A673 (cell line): ENCODE data around the gene EEF1AKMT3. TPM values are rescaled to one million over a fixed set of nuclear protein-coding genes. Genes with fewer than 3 reads are reported as not detected.

ENCODE experiments used
- BruUV-seq: library from RNA; stranded (reverse); fragments of 400-500 nt; replicated peaks from 2 replicates; lab custom pipeline; 2021; lab: Mats Ljungman, UMichigan
- CTCF ChIA-PET: fragments of 300-600 bp; sonication (Branson Sonifier 250); formaldehyde crosslinking; loops from one replicate; lab custom pipeline; 2022; ENCODE audit warnings: antibody characterized with exemption; lab: Charles Lee
- POLR2A ChIA-PET: fragments of 300-600 bp; sonication (Branson Sonifier 250); formaldehyde crosslinking; loops from one replicate; lab custom pipeline; 2022; ENCODE audit warnings: antibody characterized with exemption; ENCODE audit not compliant: low non-redundant PET; lab: Charles Lee
- DNase-seq: peaks from one replicate; pipeline ENCODE4 v3.0.0-alpha.2; 2015; ENCODE audit warnings: low spot score
- H3K27ac ChIP-seq: fragments of 200-600 bp; sonication (generic); 2 replicates; pipeline ENCODE4 v1.5.1; 2016; ENCODE audit warnings: mixed run types, low read depth, mild to moderate bottlenecking, mixed read lengths, antibody characterized with exemption, low read length; ENCODE audit not compliant: poor library complexity, severe bottlenecking
- H3K27me3 ChIP-seq: fragments of 200-600 bp; sonication (generic); replicated peaks from 2 replicates; pipeline ENCODE4 v1.6.1; 2017; ENCODE audit warnings: mixed run types, low read depth, mild to moderate bottlenecking, mixed read lengths, antibody characterized with exemption, low read length; ENCODE audit not compliant: insufficient read depth, poor library complexity
- H3K36me3 ChIP-seq: fragments of 200-600 bp; sonication (generic); 2 replicates; pipeline ENCODE4 v1.6.1; 2016; ENCODE audit warnings: mixed run types, mild to moderate bottlenecking, mixed read lengths, antibody characterized with exemption, low read length; ENCODE audit not compliant: insufficient read depth, poor library complexity, severe bottlenecking
- H3K4me1 ChIP-seq: fragments of 200-600 bp; sonication (generic); 2 replicates; pipeline ENCODE4 v1.6.1; 2017; ENCODE audit warnings: mixed run types, mild to moderate bottlenecking, mixed read lengths, antibody characterized with exemption, low read length; ENCODE audit not compliant: insufficient read depth, poor library complexity, severe bottlenecking
- H3K4me3 ChIP-seq: fragments of 200-600 bp; sonication (generic); 2 replicates; pipeline ENCODE4 v1.5.1; 2016; ENCODE audit warnings: low read depth, mixed run types, mild to moderate bottlenecking, mixed read lengths, low read length; ENCODE audit not compliant: poor library complexity, severe bottlenecking
- H3K9me3 ChIP-seq: fragments of 200-600 bp; sonication (generic); 2 replicates; pipeline ENCODE4 v1.6.1; 2016; ENCODE audit warnings: mixed run types, low read depth, mild to moderate bottlenecking, mixed read lengths, antibody characterized with exemption, low read length; ENCODE audit not compliant: poor library complexity, severe bottlenecking
- CTCF ChIP-seq: fragments of 300-800, 200-600 bp; sonication (generic); conservative IDR thresholded peaks from 2 replicates; pipeline ENCODE4 v1.5.1; 2017; ENCODE audit warnings: low read depth, mild to moderate bottlenecking, antibody characterized with exemption, low read length, moderate library complexity, mixed read lengths
- EZH2 ChIP-seq: fragments of 200-600 bp; sonication (generic); IDR thresholded peaks from 2 replicates; pipeline ENCODE4 v1.6.1; 2017; ENCODE audit warnings: borderline replicate concordance, low read depth, mild to moderate bottlenecking, mixed read lengths, antibody characterized with exemption, low read length; ENCODE audit not compliant: poor library complexity, severe bottlenecking
- intact Hi-C: fragments of 100-400 bp; cut with micrococcal nuclease; formaldehyde crosslinking; loops from one replicate; pipeline ENCODE4 v1.10.0; 2022; ENCODE audit not compliant: unreplicated experiment
- total RNA-seq: library from RNA; stranded (reverse); gene quantifications from 2 replicates; pipeline ENCODE4 v1.2.3, GENCODE V29; 2021

Gene EEF1AKMT3
- total RNA-seq, 1 experiment from 2014 or later = 5.3 TPM

- no peak overlapping the region for H3K27ac ChIP-seq
- H3K36me3 ChIP-seq = peaks cover 84% of the 10 kb centered on the region
- ChIA-PET CTCF (no interaction called here), POLR2A (no interaction called here)
- no peaks in the 10 kb centered on the region for H3K4me1 ChIP-seq
- no peak for DNase-seq
- H3K9me3 ChIP-seq = no peaks in the 10 kb centered on the region
- TF ChIP-seq CTCF (no peak), EZH2 (no peak)
- no peaks in the 10 kb centered on the region for H3K27me3 ChIP-seq
- BruUV-seq = no TSS peak
- no peak overlapping the region for H3K4me3 ChIP-seq
- intact Hi-C loops = no loop called here
Measured at GRCh38 chr12:57823908-57824640, 51.7 kb downstream of the EEF1AKMT3 start.

- Histone ChIP-seq H3K4me1 (no peaks in the 10 kb centered on the region), H3K27me3 (no peaks in the 10 kb centered on the region), H3K27ac (no peak overlapping the region), H3K36me3 (peaks cover 79% of the 10 kb centered on the region), H3K4me3 (no peak overlapping the region), H3K9me3 (no peaks in the 10 kb centered on the region)
- intact Hi-C loops = no loop called here
- no TSS peak for BruUV-seq
- DNase-seq = no peak
- no peak for TF ChIP-seq CTCF
- no peak for TF ChIP-seq EZH2
- ChIA-PET CTCF (no interaction called here), POLR2A (no interaction called here)
Measured at GRCh38 chr12:57825451-57825850, 53.0 kb downstream of the EEF1AKMT3 start.

- intact Hi-C loops = no loop called here
- Histone ChIP-seq H3K27ac (no peak overlapping the region), H3K27me3 (no peaks in the 10 kb centered on the region), H3K4me1 (no peaks in the 10 kb centered on the region), H3K4me3 (no peak overlapping the region), H3K36me3 (peaks cover 78% of the 10 kb centered on the region), H3K9me3 (no peaks in the 10 kb centered on the region)
- CTCF ChIA-PET = no interaction called here
- no peak for DNase-seq
- POLR2A ChIA-PET = interaction anchor here (0.5 kb wide), 1 partner anchor 82 kb away, joined by 6 read pairs; the partner anchor contains the start of gene TSPAN31
- no TSS peak for BruUV-seq
- no peak for TF ChIP-seq CTCF
- no peak for TF ChIP-seq EZH2
Measured at GRCh38 chr12:57826400-57826799, 54.0 kb downstream of the EEF1AKMT3 start.
